H1 (cell line): ENCODE measurements around the gene RAB3D. TPM values are rescaled to one million over a fixed set of nuclear protein-coding genes. Genes with fewer than 3 reads are reported as not detected.

Experiments
- CTCF ChIA-PET: fragments of 300-600 bp; sonication (Branson Sonifier 250); formaldehyde crosslinking; loops from one replicate; lab custom pipeline; 2021; ENCODE audit not compliant: partially characterized antibody; lab: Charles Lee
- POLR2A ChIA-PET: fragments of 300-600 bp; sonication (Branson Sonifier 250); formaldehyde crosslinking; loops from one replicate; lab custom pipeline; 2021; ENCODE audit warnings: inconsistent platforms; ENCODE audit not compliant: partially characterized antibody; lab: Charles Lee
- DNase-seq, 2 experiments: peaks; one replicate each; pipeline versions ENCODE4 v3.0.0 to v3.0.0-alpha.2; 2010 to 2022; ENCODE audit warnings: low spot score in 2 of 2, low read depth in 1 of 2, mixed read lengths in 1 of 2
- FAIRE-seq: peaks from 2 replicates; lab custom pipeline; 2011; peaks lifted over from hg19 to GRCh38; lab: Jason Lieb, UNC
- H2AFZ ChIP-seq: 2 replicates; pipeline ENCODE4 v1.8.1; 2012; ENCODE audit warnings: low read length, inconsistent platforms
- H2AK5ac ChIP-seq: 2 replicates; pipeline ENCODE4 v1.6.1; 2013; ENCODE audit warnings: low read depth, low read length
- H2BK120ac ChIP-seq: replicated peaks from 2 replicates; pipeline ENCODE3; 2013; ENCODE audit warnings: low read depth, low read length, inconsistent platforms
- H2BK12ac ChIP-seq: 2 replicates; pipeline ENCODE4 v1.6.1; 2013; ENCODE audit warnings: low read depth, low read length
- H2BK15ac ChIP-seq: 2 replicates; pipeline ENCODE4 v1.6.1; 2013; ENCODE audit warnings: low read length
- H2BK20ac ChIP-seq: 2 replicates; pipeline ENCODE4 v1.6.1; 2013; ENCODE audit warnings: low read length
- H2BK5ac ChIP-seq: 2 replicates; pipeline ENCODE4 v1.6.1; 2013; ENCODE audit warnings: low read depth, low read length
- H3K14ac ChIP-seq: 2 replicates; pipeline ENCODE4 v1.6.1; 2013; ENCODE audit warnings: inconsistent platforms; ENCODE audit not compliant: insufficient read length
- H3K18ac ChIP-seq: 2 replicates; pipeline ENCODE4 v1.6.1; 2013; ENCODE audit warnings: low read length; ENCODE audit errors: extremely low read depth
- H3K23ac ChIP-seq: 2 replicates; pipeline ENCODE4 v1.6.1; 2013; ENCODE audit warnings: inconsistent platforms; ENCODE audit not compliant: insufficient read length
- H3K23me2 ChIP-seq: 2 replicates; pipeline ENCODE4 v1.6.1; 2013; ENCODE audit warnings: low read depth, low read length
- H3K27ac ChIP-seq: 2 replicates; pipeline ENCODE4 v1.6.1; 2011; ENCODE audit warnings: low read depth, low read length, inconsistent platforms
- H3K27me3 ChIP-seq, 4 experiments: replicated peaks in 1 of 4; 1 replicate in 1 of 4; 2 replicates in 3 of 4; pipeline versions ENCODE4 v1.6.1 to v1.8.1; 2011 to 2013; ENCODE audit warnings: low read length in 3 of 4, mild to moderate bottlenecking in 3 of 4, inconsistent platforms in 2 of 4, mixed read lengths in 2 of 4, moderate library complexity in 1 of 4; ENCODE audit not compliant: control insufficient read depth in 3 of 4, insufficient read depth in 3 of 4; ENCODE audit errors: extremely low read depth in 1 of 4
- H3K36me3 ChIP-seq, 4 experiments: 2 replicates each; pipeline versions ENCODE4 v1.6.1 to v1.8.1; 2011 to 2013; ENCODE audit warnings: mild to moderate bottlenecking in 4 of 4, low read length in 3 of 4, moderate library complexity in 2 of 4, control low read depth in 1 of 4, inconsistent platforms in 1 of 4; ENCODE audit not compliant: insufficient read depth in 4 of 4, control insufficient read depth in 2 of 4
- H3K4ac ChIP-seq: replicated peaks from 2 replicates; pipeline ENCODE3; 2013; ENCODE audit warnings: low read length, low read depth, mixed read lengths, inconsistent platforms; ENCODE audit not compliant: insufficient read length
- H3K4me1 ChIP-seq, 4 experiments: replicated peaks in 1 of 4; 1 replicate in 1 of 4; 2 replicates in 3 of 4; pipeline versions ENCODE4 v1.6.1 to v1.8.1; 2011 to 2013; ENCODE audit warnings: low read length in 3 of 4, inconsistent platforms in 2 of 4, mixed read lengths in 1 of 4; ENCODE audit not compliant: insufficient read depth in 4 of 4, control insufficient read depth in 3 of 4
- H3K4me2 ChIP-seq, 2 experiments: 2 replicates each; pipeline versions ENCODE4 v1.6.1 to v1.8.1; 2011 to 2013; ENCODE audit warnings: low read depth in 2 of 2, low read length in 2 of 2, control low read depth in 1 of 2, inconsistent platforms in 1 of 2, mild to moderate bottlenecking in 1 of 2; ENCODE audit not compliant: insufficient read depth in 1 of 2
- H3K4me3 ChIP-seq, 4 experiments: fragments of 200-600, 300-600 bp in 1 of 4; sonication (generic), shearing (Covaris generic), sonication (Bioruptor Twin) in 1 of 4; 2 replicates each; pipeline versions ENCODE4 v1.5.1 to v1.8.1; 2011 to 2016; ENCODE audit warnings: low read length in 4 of 4, low read depth in 3 of 4, control low read depth in 2 of 4, inconsistent platforms in 2 of 4, mild to moderate bottlenecking in 2 of 4, mixed read lengths in 1 of 4, moderate library complexity in 1 of 4; ENCODE audit not compliant: insufficient read depth in 2 of 4; ENCODE audit errors: extremely low read depth in 1 of 4
- H3K56ac ChIP-seq: replicated peaks from 2 replicates; pipeline ENCODE3; 2013; ENCODE audit warnings: low read depth, mild to moderate bottlenecking, mixed read lengths, low read length, inconsistent platforms; ENCODE audit not compliant: insufficient read length
- H3K79me1 ChIP-seq: 2 replicates; pipeline ENCODE4 v1.6.1; 2013; ENCODE audit warnings: low read depth, low read length, control low read depth
- H3K79me2 ChIP-seq, 2 experiments: 2 replicates each; pipeline versions ENCODE4 v1.6.1 to v1.8.1; 2012 to 2013; ENCODE audit warnings: low read length in 2 of 2, mild to moderate bottlenecking in 2 of 2, inconsistent platforms in 1 of 2; ENCODE audit not compliant: insufficient read depth in 2 of 2, control insufficient read depth in 1 of 2
- H3K9ac ChIP-seq, 4 experiments: replicated peaks in 1 of 4; 1 replicate in 1 of 4; 2 replicates in 3 of 4; pipeline versions ENCODE4 v1.6.1 to v1.8.1; 2011 to 2013; ENCODE audit warnings: low read depth in 3 of 4, low read length in 3 of 4, control low read depth in 2 of 4, mild to moderate bottlenecking in 2 of 4, moderate library complexity in 2 of 4, inconsistent platforms in 1 of 4; ENCODE audit errors: extremely low read depth in 1 of 4
- H3K9me3 ChIP-seq, 2 experiments: 2 replicates each; pipeline versions ENCODE4 v1.6.1 to v1.8.1; 2012 to 2013; ENCODE audit warnings: mild to moderate bottlenecking in 2 of 2, moderate library complexity in 2 of 2, control low read depth in 1 of 2, inconsistent platforms in 1 of 2, low read depth in 1 of 2, low read length in 1 of 2, mixed read lengths in 1 of 2; ENCODE audit not compliant: insufficient read depth in 2 of 2
- H4K20me1 ChIP-seq, 2 experiments: replicated peaks in 1 of 2; 2 replicates each; pipeline versions ENCODE3 to v1.8.1; 2011 to 2013; ENCODE audit warnings: inconsistent platforms in 2 of 2, low read length in 2 of 2, mild to moderate bottlenecking in 1 of 2; ENCODE audit not compliant: insufficient read depth in 2 of 2, control insufficient read depth in 1 of 2
- H4K5ac ChIP-seq: 2 replicates; pipeline ENCODE4 v1.6.1; 2013; ENCODE audit warnings: low read length, low read depth, mixed read lengths, inconsistent platforms; ENCODE audit not compliant: insufficient read length
- H4K8ac ChIP-seq: 2 replicates; pipeline ENCODE4 v1.8.0; 2013; ENCODE audit warnings: mild to moderate bottlenecking, moderate library complexity, low read length, inconsistent platforms; ENCODE audit not compliant: insufficient read depth; ENCODE audit errors: extremely low read depth
- H4K91ac ChIP-seq: replicated peaks from 2 replicates; pipeline ENCODE3; 2013; ENCODE audit warnings: low read length, mixed read lengths, inconsistent platforms; ENCODE audit not compliant: insufficient read length
- KDM1A ChIP-seq: fragments of 200-600, 300-600 bp; sonication (generic); IDR thresholded peaks from 2 replicates; pipeline ENCODE4 v1.7.1; 2016; ENCODE audit warnings: mild to moderate bottlenecking, low read length, borderline replicate concordance
- KDM4A ChIP-seq: IDR thresholded peaks from one replicate; pipeline ENCODE4 v1.7.1; 2012; ENCODE audit warnings: low read depth, mild to moderate bottlenecking, moderate library complexity, low read length, inconsistent platforms; ENCODE audit not compliant: severe bottlenecking
- MAX ChIP-seq: IDR thresholded peaks from 2 replicates; pipeline ENCODE4 v1.6.1; 2012; ENCODE audit warnings: inconsistent platforms
- NRF1 ChIP-seq: IDR thresholded peaks from 2 replicates; pipeline ENCODE4 v1.6.1; 2011; ENCODE audit warnings: mild to moderate bottlenecking, low read depth, low read length, improper control_type of control experiment
- SIN3A ChIP-seq, 2 experiments: IDR thresholded peaks in 1 of 2; conservative IDR thresholded peaks in 1 of 2; 2 replicates each; pipeline ENCODE4 v1.6.1; 2011 to 2012; ENCODE audit warnings: low read length in 2 of 2, improper control_type of control experiment in 1 of 2, low read depth in 1 of 2, mild to moderate bottlenecking in 1 of 2
- TEAD4 ChIP-seq: IDR thresholded peaks from 2 replicates; pipeline ENCODE4 v1.6.1; 2012; ENCODE audit warnings: low read depth, low read length, inconsistent platforms, mixed read lengths
- WGBS, 2 experiments: shearing (Covaris generic) in 1 of 2; methylation state at CpG; one replicate each; pipeline versions ENCODE4 v1.1.6 to v1.1.7; 2013 to 2015; ENCODE audit warnings: low lambda C conversion rate in 2 of 2, mixed read lengths in 2 of 2, inconsistent platforms in 1 of 2, low coverage in 1 of 2, missing lambda C conversion rate in 1 of 2; ENCODE audit not compliant: insufficient replicate concordance in 2 of 2, insufficient coverage in 1 of 2, insufficient read length in 1 of 2; ENCODE audit errors: extremely low coverage in 1 of 2, missing lambda C conversion rate in 1 of 2; 5-methylcytosine and 5-hydroxymethylcytosine counted together
- polyA plus RNA-seq, 7 experiments: library from polyadenylated mRNA; depleted of rRNA in 3 of 7; stranded (reverse) in 5 of 7; unstranded in 2 of 7; fragments of >200 nt in 5 of 7; fragments of 200-250 nt in 2 of 7; gene quantifications; 1 replicate in 5 of 7; 2 replicates in 1 of 7; 4 replicates in 1 of 7; pipeline versions ENCODE4 v1.2.1 to v1.2.3, GENCODE V29; 2011 to 2013; ENCODE audit warnings: missing spikeins in 2 of 7, mixed read lengths in 2 of 7
- total RNA-seq: library from RNA; stranded (reverse); fragmentation: NEBNext Ultra II Directional; extraction: Animal tissue kit (Norgen Biotek cat#: 25700); gene quantifications from 2 replicates; pipeline ENCODE4 v1.2.1, GENCODE V29; 2021

RAB3D gene
- total and polyA plus RNA-seq, 2 of the 8 experiments (the other 6 are each of a cell fraction or from before 2014, with no cell fraction given) = 17.8 to 23.8 TPM

GRCh38 chr19:11355160-11356073 is 16.0 kb upstream of the RAB3D start, which contains the start of gene PLPPR2:
TSS of gene PLPPR2 (plus strand) at chr19:11355432. CDS start at chr19:11357674, 2,242 bp downstream.
- no peak within 1 kb of the TSS for H4K91ac ChIP-seq
- CTCF ChIA-PET = no interaction called here
- H3K23me2 ChIP-seq = peaks cover 11% of the 10 kb centered on the region; the same call in 1 of the 2 replicates
- H3K14ac ChIP-seq = no peak within 1 kb of the TSS
- H3K18ac ChIP-seq = no peak within 1 kb of the TSS; the same call in 1 of the 2 replicates
- POLR2A ChIA-PET = interaction anchor here (1.8 kb wide), 1 partner anchor 14 kb away, joined by 6 read pairs; no protein-coding TSS in a partner anchor
- H3K27ac ChIP-seq = no peak within 1 kb of the TSS
- peak within 1 kb of the TSS; percentile 97 for H2AK5ac ChIP-seq
- no peaks in the 10 kb centered on the region for H3K9me3 ChIP-seq
- no peak within 1 kb of the TSS for H3K23ac ChIP-seq
- H3K4ac ChIP-seq = no peak within 1 kb of the TSS
- no peak within 1 kb of the TSS for H4K5ac ChIP-seq
- H2BK5ac ChIP-seq = peak within 1 kb of the TSS; percentile 85; the same call in 1 of the 2 replicates
- H3K36me3 ChIP-seq = no peaks in the 10 kb centered on the region
- no peak within 1 kb of the TSS for H3K56ac ChIP-seq
- WGBS, 2 experiments = 29% methylated on average over 20 of the region's 62 CpGs; no CpG with 5 or more reads in 1 of the 2 experiments
- peak within 1 kb of the TSS; percentile 98 for H2BK15ac ChIP-seq
- FAIRE-seq = peak; percentile 7
- H2AFZ ChIP-seq = no peak within 1 kb of the TSS
- H3K4me1 ChIP-seq = peaks cover 0 to 10% (median 8%) of the 10 kb centered on the region in 4 experiments; a peak in 6 of 7 replicates
- peak; percentile 77 to 99 for DNase-seq
- H3K79me2 ChIP-seq = no peaks in the 10 kb centered on the region
- peaks cover 0 to 13% (median 10%) of the 10 kb centered on the region in 4 experiments; a peak in 3 of 7 replicates for H3K27me3 ChIP-seq
- peak within 1 kb of the TSS in 2 of 4 experiments; percentile 18 to 75; a peak in 2 of 7 replicates for H3K9ac ChIP-seq
- H2BK20ac ChIP-seq = peak within 1 kb of the TSS; percentile 61; the same call in 1 of the 2 replicates
- H2BK12ac ChIP-seq = peak within 1 kb of the TSS; percentile 90
- H3K4me3 ChIP-seq = peak within 1 kb of the TSS; percentile 22 to 61 (median 36); a peak in 7 of 8 replicates
- no peak within 1 kb of the TSS for H4K8ac ChIP-seq
- H2BK120ac ChIP-seq = no peak within 1 kb of the TSS
- H4K20me1 ChIP-seq = peaks cover 0 to 5% of the 10 kb centered on the region in 2 experiments
- peaks cover 3% of the 10 kb centered on the region; the same call in 1 of the 2 replicates for H3K79me1 ChIP-seq
- H3K4me2 ChIP-seq = peak within 1 kb of the TSS; percentile 61 to 94
- TF ChIP-seq NRF1 = peak; percentile 48; the same call in 1 of the 2 replicates
- 0 out of 2 replicates have a peak, but pooled peaks have one; percentile 6 for TF ChIP-seq MAX
- peak; percentile 45 for TF ChIP-seq KDM4A
- no peak for TF ChIP-seq TEAD4
- peak; percentile 29; the same call in 1 of the 2 replicates for TF ChIP-seq KDM1A
- peak in 1 of 2 experiments; percentile 73; a peak in 1 of 4 replicates for TF ChIP-seq SIN3A (conservative IDR thresholded peaks at IDR 0.05 in 1 of 2, IDR thresholded peaks at IDR 0.05 in 1 of 2; ENCODE audit: low read depth in 1 of 2, low read length in 2 of 2)
